Measurements from ENCODE around the gene EIPR1. TPM values are rescaled to one million over a fixed set of nuclear protein-coding genes. Genes with fewer than 3 reads are reported as not detected.

The EIPR1 gene
- total RNA-seq, 1 donor from 2014 or later, result 27.8 TPM

DNA sequence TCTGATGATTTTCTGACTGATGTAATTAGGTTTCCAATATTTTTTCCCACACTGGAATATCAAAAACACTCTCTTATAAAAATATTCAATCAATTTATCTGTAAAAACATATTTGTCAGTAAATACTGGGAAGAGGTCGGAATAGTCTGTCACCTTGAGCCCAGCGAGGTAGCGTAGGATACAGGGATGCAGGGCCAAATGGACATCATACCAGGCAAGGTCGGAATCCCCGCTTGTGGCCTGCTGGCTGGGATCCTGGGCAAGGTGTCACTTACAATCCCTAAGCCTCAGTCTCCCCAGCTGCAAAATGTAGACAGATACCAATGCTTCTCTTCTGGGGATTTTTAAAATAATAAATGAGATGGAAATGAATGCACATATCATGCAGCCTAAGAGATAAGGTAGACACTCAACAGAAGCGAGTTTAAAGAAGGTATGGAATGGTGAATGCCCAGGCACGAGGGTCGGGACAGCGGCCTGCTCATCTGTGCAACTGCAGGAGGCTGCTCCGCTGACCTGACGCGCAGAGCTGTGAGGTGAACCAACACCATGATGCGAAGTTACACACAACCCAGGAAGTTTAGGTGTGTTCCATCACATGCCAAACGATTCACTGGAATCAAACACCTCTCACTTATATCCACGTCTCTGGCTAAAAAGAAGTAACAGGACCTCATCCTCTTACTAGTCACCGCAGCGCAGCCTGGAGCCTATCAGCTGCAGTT is 98.2 kb downstream of the EIPR1 start:
- H3K4me1 Mint-ChIP-seq (ENCODE audit: low read depth, unreplicated experiment), result peaks cover 8% of the 10 kb centered on the region
- H3K27me3 ChIP-seq (ENCODE audit: insufficient read depth, low read length), result no peaks in the 10 kb centered on the region
- H3K9ac ChIP-seq (ENCODE audit: low read length), result no peak overlapping the region
- H3K9me3 Mint-ChIP-seq (ENCODE audit: unreplicated experiment), result peaks cover 7% of the 10 kb centered on the region
- no peak overlapping the region for H3K4me3 ChIP-seq (ENCODE audit: insufficient read depth, low read depth, low read length)
- no peak overlapping the region for H3K27ac ChIP-seq (ENCODE audit: low read depth, low read length)
- no peak overlapping the region for H3K4me2 ChIP-seq (ENCODE audit: low read length)
- H3K4me3 Mint-ChIP-seq (ENCODE audit: unreplicated experiment), result no peak overlapping the region
- H3K4me1 ChIP-seq (ENCODE audit: insufficient read depth, low read length), result peaks cover 16% of the 10 kb centered on the region
- TF ChIP-seq, protein P1, sequence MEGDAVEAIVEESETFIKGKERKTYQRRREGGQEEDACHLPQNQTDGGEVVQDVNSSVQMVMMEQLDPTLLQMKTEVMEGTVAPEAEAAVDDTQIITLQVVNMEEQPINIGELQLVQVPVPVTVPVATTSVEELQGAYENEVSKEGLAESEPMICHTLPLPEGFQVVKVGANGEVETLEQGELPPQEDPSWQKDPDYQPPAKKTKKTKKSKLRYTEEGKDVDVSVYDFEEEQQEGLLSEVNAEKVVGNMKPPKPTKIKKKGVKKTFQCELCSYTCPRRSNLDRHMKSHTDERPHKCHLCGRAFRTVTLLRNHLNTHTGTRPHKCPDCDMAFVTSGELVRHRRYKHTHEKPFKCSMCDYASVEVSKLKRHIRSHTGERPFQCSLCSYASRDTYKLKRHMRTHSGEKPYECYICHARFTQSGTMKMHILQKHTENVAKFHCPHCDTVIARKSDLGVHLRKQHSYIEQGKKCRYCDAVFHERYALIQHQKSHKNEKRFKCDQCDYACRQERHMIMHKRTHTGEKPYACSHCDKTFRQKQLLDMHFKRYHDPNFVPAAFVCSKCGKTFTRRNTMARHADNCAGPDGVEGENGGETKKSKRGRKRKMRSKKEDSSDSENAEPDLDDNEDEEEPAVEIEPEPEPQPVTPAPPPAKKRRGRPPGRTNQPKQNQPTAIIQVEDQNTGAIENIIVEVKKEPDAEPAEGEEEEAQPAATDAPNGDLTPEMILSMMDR (IDR thresholded peaks at IDR 0.05; ENCODE audit: insufficient read depth, low read depth, low read length), result no peak
- no peak for TF ChIP-seq EZH2 (IDR thresholded peaks at IDR 0.05; ENCODE audit: insufficient read depth, low read length)
- H4K20me1 ChIP-seq (ENCODE audit: insufficient read depth, low read length), result peaks cover 30% of the 10 kb centered on the region
- FAIRE-seq (no peak), DNase-seq (ENCODE audit: low read depth) (no peak)
- H3K36me3 ChIP-seq (ENCODE audit: insufficient read depth, low read length), result no peaks in the 10 kb centered on the region
- H3K27me3 Mint-ChIP-seq (ENCODE audit: low read depth, unreplicated experiment), result no peaks in the 10 kb centered on the region
- peaks cover 2% of the 10 kb centered on the region for H3K79me2 ChIP-seq (ENCODE audit: insufficient read depth, low read length)
- H2AFZ ChIP-seq (ENCODE audit: low read depth, low read length), result no peak overlapping the region
- H3K36me3 Mint-ChIP-seq (ENCODE audit: low read depth, unreplicated experiment), result peaks cover 5% of the 10 kb centered on the region
- H3K27ac Mint-ChIP-seq (ENCODE audit: unreplicated experiment), result no peak overlapping the region
- no peaks in the 10 kb centered on the region for H3K9me3 ChIP-seq (ENCODE audit: insufficient read depth, low read depth, low read length)

DNA sequence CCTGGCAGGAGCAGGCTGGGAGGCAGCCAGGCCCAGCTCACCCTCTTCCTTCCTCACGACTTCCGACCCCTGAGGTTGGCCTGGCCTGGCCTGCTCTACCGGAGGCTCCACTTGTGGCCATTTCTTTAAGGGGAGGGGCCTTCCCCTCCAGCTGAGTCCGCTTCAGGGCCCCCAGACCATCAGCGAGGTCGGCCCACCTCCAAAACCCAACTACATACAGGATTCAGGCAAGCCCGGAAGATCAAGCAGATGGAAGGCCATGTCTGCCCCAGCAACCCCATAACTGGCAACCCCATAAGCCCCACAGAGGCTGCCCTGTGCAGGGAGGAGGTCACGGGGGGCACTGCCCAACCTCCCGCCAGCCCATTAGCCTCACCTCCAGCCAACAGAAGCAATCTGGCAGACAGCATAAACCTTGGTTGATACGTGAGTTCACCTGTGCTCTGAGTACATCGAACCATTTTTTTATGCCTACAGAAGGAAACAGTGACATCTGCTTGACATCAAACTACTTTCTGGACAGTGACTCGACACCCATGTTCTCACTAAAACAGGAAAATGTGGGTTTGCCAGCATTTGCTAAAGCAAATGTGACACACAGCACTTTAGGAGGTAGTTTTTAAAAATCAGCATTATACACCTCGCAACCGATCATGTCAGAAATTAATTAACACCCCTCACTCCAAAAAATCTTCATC is 98.9 kb downstream of the EIPR1 start:
- H3K9ac ChIP-seq (ENCODE audit: low read length), result no peak overlapping the region
- H3K27me3 Mint-ChIP-seq (ENCODE audit: low read depth, unreplicated experiment), result no peaks in the 10 kb centered on the region
- H3K79me2 ChIP-seq (ENCODE audit: insufficient read depth, low read length), result no peaks in the 10 kb centered on the region
- peaks cover 8% of the 10 kb centered on the region for H3K4me1 Mint-ChIP-seq (ENCODE audit: low read depth, unreplicated experiment)
- no peak for DNase-seq (ENCODE audit: low read depth)
- H3K4me1 ChIP-seq (ENCODE audit: insufficient read depth, low read length), result peaks cover 16% of the 10 kb centered on the region
- no peak overlapping the region for H3K4me3 Mint-ChIP-seq (ENCODE audit: unreplicated experiment)
- no peaks in the 10 kb centered on the region for H3K27me3 ChIP-seq (ENCODE audit: insufficient read depth, low read length)
- no peak overlapping the region for H2AFZ ChIP-seq (ENCODE audit: low read depth, low read length)
- no peak overlapping the region for H3K27ac ChIP-seq (ENCODE audit: low read depth, low read length)
- H4K20me1 ChIP-seq (ENCODE audit: insufficient read depth, low read length), result peaks cover 28% of the 10 kb centered on the region
- H3K36me3 Mint-ChIP-seq (ENCODE audit: low read depth, unreplicated experiment), result peaks cover 5% of the 10 kb centered on the region
- no peaks in the 10 kb centered on the region for H3K9me3 ChIP-seq (ENCODE audit: insufficient read depth, low read depth, low read length)
- H3K9me3 Mint-ChIP-seq (ENCODE audit: unreplicated experiment), result peaks cover 7% of the 10 kb centered on the region
- H3K36me3 ChIP-seq (ENCODE audit: insufficient read depth, low read length), result no peaks in the 10 kb centered on the region
- TF ChIP-seq EZH2 (IDR thresholded peaks at IDR 0.05; ENCODE audit: insufficient read depth, low read length), result no peak
- TF ChIP-seq, protein P1 (IDR thresholded peaks at IDR 0.05; ENCODE audit: insufficient read depth, low read depth, low read length), result no peak
- no peak for FAIRE-seq
- no peak overlapping the region for H3K4me2 ChIP-seq (ENCODE audit: low read length)
- H3K4me3 ChIP-seq (ENCODE audit: insufficient read depth, low read depth, low read length), result no peak overlapping the region
- no peak overlapping the region for H3K27ac Mint-ChIP-seq (ENCODE audit: unreplicated experiment)
